RWPE1 (cell line): ENCODE results near the gene GLI3.

Experiments
- CTCF ChIA-PET: fragments of 350-600 bp; sonication (Branson Sonifier 250); formaldehyde crosslinking; extraction: SDS; loops from one replicate; lab custom pipeline; 2021; lab: Yijun Ruan, JAX
- POLR2A ChIA-PET: fragments of 400-600 bp; formaldehyde crosslinking; extraction: SDS; loops from one replicate; lab custom pipeline; 2020; ENCODE audit warnings: antibody characterized with exemption; ENCODE audit not compliant: low non-redundant PET; lab: Yijun Ruan, JAX
- DNase-seq: peaks from one replicate; pipeline ENCODE4 v3.0.0; 2012; ENCODE audit warnings: low spot score
- H3K27ac ChIP-seq: fragments of 450-650 bp; 2 replicates; pipeline ENCODE4 v1.5.1; 2017
- CTCF ChIP-seq: fragments of 450-650 bp; conservative IDR thresholded peaks from 2 replicates; pipeline ENCODE4 v1.5.1; 2017; ENCODE audit warnings: low read depth, mild to moderate bottlenecking

The GLI3 gene

GRCh38 chr7:41955893-41956675, 280.9 kb downstream of the GLI3 start:
- DNase-seq: peak; percentile 98
- POLR2A ChIA-PET: no interaction called here
- H3K27ac ChIP-seq: peak overlapping the region; percentile 84
- CTCF ChIA-PET: interaction anchor here (0.6 to 3.2 kb wide), 8 partner anchors 11 to 893 kb away, joined by 3 to 16 read pairs (median 4); no protein-coding TSS in a partner anchor
- TF ChIP-seq CTCF: no peak

DNA sequence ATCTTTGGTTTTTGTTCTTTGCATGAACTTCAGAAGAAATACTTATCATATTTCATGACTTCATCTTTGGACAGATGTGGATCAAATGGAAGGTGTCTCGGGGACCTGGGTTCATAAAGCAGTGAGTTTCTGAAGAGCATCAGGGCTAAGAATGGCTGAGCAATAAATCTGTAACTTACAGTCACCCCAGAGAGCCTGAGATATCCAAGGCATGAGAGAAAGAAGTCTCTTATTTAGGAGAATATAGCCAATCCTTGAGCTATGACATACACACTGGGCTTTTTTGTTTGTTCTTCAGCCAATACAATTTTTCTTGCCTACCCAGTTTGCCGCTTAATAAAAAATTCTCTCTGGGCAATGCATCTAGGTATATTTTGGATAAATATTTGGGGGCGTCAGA, 281.6 kb downstream of the GLI3 start:
- no peak for TF ChIP-seq CTCF
- DNase-seq: no peak
- POLR2A ChIA-PET: no interaction called here
- CTCF ChIA-PET: interaction anchor here (0.6 to 3.2 kb wide), 5 partner anchors 12 to 893 kb away, joined by 3 to 16 read pairs (median 4); no protein-coding TSS in a partner anchor
- H3K27ac ChIP-seq: peak overlapping the region; percentile 84

DNA sequence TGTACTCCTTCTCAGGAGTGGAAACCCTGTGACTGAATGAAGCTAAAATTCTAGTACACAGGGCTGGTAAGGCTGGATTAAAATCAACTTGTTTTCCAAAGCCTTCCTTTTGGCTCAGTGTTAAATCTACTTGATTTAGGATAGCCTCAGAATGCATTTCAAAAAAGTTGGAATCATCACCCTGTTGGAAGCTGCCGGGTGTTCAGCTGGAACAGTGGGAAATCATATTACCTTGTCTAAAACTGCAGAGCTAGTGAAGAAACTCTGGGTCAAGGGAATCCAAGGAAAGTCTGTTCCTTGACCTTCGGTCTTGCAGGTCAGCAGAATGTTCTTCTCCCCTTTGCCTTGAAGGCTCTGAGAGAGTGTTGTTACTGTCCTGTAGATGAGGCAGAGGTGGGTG, 282.0 kb downstream of the GLI3 start:
- TF ChIP-seq CTCF: no peak
- no peak overlapping the region for H3K27ac ChIP-seq
- CTCF ChIA-PET: interaction anchor here (0.5 to 3.2 kb wide), 3 partner anchors 12 to 664 kb away, joined by 3 to 16 read pairs (median 5); no protein-coding TSS in a partner anchor
- POLR2A ChIA-PET: no interaction called here
- DNase-seq: no peak

- H3K27ac ChIP-seq: no peak overlapping the region
- no peak for DNase-seq
- CTCF ChIA-PET: interaction anchor here (0.7 to 2.3 kb wide), 2 partner anchors 29 to 48 kb away, joined by 4 to 5 read pairs; no protein-coding TSS in a partner anchor
- POLR2A ChIA-PET: no interaction called here
- no peak for TF ChIP-seq CTCF
Observed at GRCh38 chr7:41948503-41948902, 288.5 kb downstream of the GLI3 start.

- TF ChIP-seq CTCF: peak; percentile 100
- CTCF ChIA-PET: interaction anchor here (0.5 to 2.0 kb wide), 33 partner anchors 8 to 1478 kb away, joined by 3 to 16 read pairs (median 3); no protein-coding TSS in a partner anchor
- H3K27ac ChIP-seq: peak overlapping the region; percentile 14
- peak; percentile 81 for DNase-seq
- POLR2A ChIA-PET: no interaction called here
Observed at GRCh38 chr7:41943094-41943577, 293.9 kb downstream of the GLI3 start.

- no peak for DNase-seq
- no peak overlapping the region for H3K27ac ChIP-seq
- POLR2A ChIA-PET: no interaction called here
- CTCF ChIA-PET: interaction anchor here (0.6 to 2.0 kb wide), 18 partner anchors 9 to 1477 kb away, joined by 3 to 16 read pairs (median 4); no protein-coding TSS in a partner anchor
- no peak for TF ChIP-seq CTCF
Observed at GRCh38 chr7:41942468-41943093, 294.4 kb downstream of the GLI3 start.
